ENCODE data around the gene FBH1.

GRCh38 chr10:5871596-5871995 lies 18.4 kb upstream of the FBH1 start:
- TF ChIP-seq POLR2A (IDR thresholded peaks at IDR 0.05; ENCODE audit: low read depth, low read length) (no peak), POLR2AphosphoS5 (IDR thresholded peaks at IDR 0.05; ENCODE audit: low read depth, low read length) (no peak), TAF1 (IDR thresholded peaks at IDR 0.05; ENCODE audit: low read depth, low read length) (no peak), POU2F2 (IDR thresholded peaks at IDR 0.05; ENCODE audit: low read depth, low read length) (no peak), SPI1 (IDR thresholded peaks at IDR 0.05; ENCODE audit: low read depth, low read length) (no peak)

Measured in GM12891 (cell line).